HCT116 (cell line): ENCODE data around the gene DPYD. TPM values are rescaled to one million over a fixed set of nuclear protein-coding genes. Genes with fewer than 3 reads are reported as not detected.

Source experiments
- ATAC-seq: fragments of 200-7000 bp; cut with Tn5 transposase; 2 replicates; pipeline ENCODE4 v1.9.1; 2020; ENCODE audit warnings: mild to moderate bottlenecking, moderate library complexity
- BruUV-seq: library from RNA; stranded (reverse); fragments of 400-500 nt; replicated peaks from 2 replicates; lab custom pipeline; 2021; lab: Mats Ljungman, UMichigan
- CTCF ChIA-PET: fragments of 300-600 bp; sonication (Branson Sonifier 250); formaldehyde crosslinking; loops from one replicate; lab custom pipeline; 2021; ENCODE audit warnings: antibody characterized with exemption; lab: Charles Lee
- POLR2A ChIA-PET: fragments of 300-600, 350-600 bp; sonication (Branson Sonifier 250); formaldehyde crosslinking; loops from one replicate; lab custom pipeline; 2021; ENCODE audit warnings: antibody characterized with exemption; lab: Charles Lee
- RAD21 ChIA-PET, 2 experiments: fragments of 300-600 bp; sonication (Branson Sonifier 250); formaldehyde crosslinking; loops; one replicate each; lab custom pipeline; 2023; ENCODE audit warnings: low total read pairs in 2 of 2; ENCODE audit not compliant: uncharacterized antibody in 2 of 2, unreplicated experiment in 2 of 2, low non-redundant PET in 1 of 2; lab: Charles Lee
- DNase-seq: peaks from one replicate; pipeline ENCODE4 v3.0.0-alpha.2; 2010; ENCODE audit warnings: low read depth, low spot score
- H2AFZ ChIP-seq: fragments of 200-600 bp; shearing (Covaris generic), sonication (generic); 2 replicates; pipeline ENCODE4 v1.6.1; 2017; ENCODE audit warnings: low read depth, mixed run types, mixed read lengths, antibody characterized with exemption, low read length; ENCODE audit not compliant: poor library complexity, severe bottlenecking
- H3K27ac ChIP-seq: 2 replicates; pipeline ENCODE4 v1.5.1; 2012; ENCODE audit warnings: low read depth, low read length
- H3K27me3 ChIP-seq: fragments of 200-600 bp; sonication (generic); 2 replicates; pipeline ENCODE4 v1.6.1; 2016; ENCODE audit warnings: mixed run types, low read length, mixed read lengths; ENCODE audit not compliant: insufficient read depth
- H3K36me3 ChIP-seq, 2 experiments: fragments of 200-500 bp in 1 of 2; fragments of 200-600 bp in 1 of 2; sonication (Bioruptor generic) in 1 of 2; sonication (generic) in 1 of 2; 2 replicates each; pipeline versions ENCODE4 v1.5.1 to v1.6.1; 2014 to 2016; ENCODE audit warnings: low read length in 2 of 2, inconsistent platforms in 1 of 2, mixed read lengths in 1 of 2, mixed run types in 1 of 2; ENCODE audit not compliant: insufficient read depth in 2 of 2, control insufficient read depth in 1 of 2
- H3K4me1 ChIP-seq, 2 experiments: fragments of 200-600 bp in 1 of 2; sonication (generic) in 1 of 2; 2 replicates each; pipeline versions ENCODE4 v1.5.1 to v1.6.1; 2012 to 2017; ENCODE audit warnings: low read length in 2 of 2, inconsistent platforms in 1 of 2, mild to moderate bottlenecking in 1 of 2, mixed read lengths in 1 of 2, mixed run types in 1 of 2, moderate library complexity in 1 of 2; ENCODE audit not compliant: insufficient read depth in 2 of 2, control insufficient read depth in 1 of 2
- H3K4me2 ChIP-seq: fragments of 200-600 bp; sonication (generic); 2 replicates; pipeline ENCODE4 v1.6.1; 2017; ENCODE audit warnings: mixed run types, low read length, mixed read lengths
- H3K4me3 ChIP-seq, 2 experiments: fragments of 200-600 bp in 1 of 2; sonication (generic) in 1 of 2; replicated peaks in 1 of 2; 2 replicates each; pipeline ENCODE4 v1.5.1; 2011 to 2016; ENCODE audit warnings: low read length in 2 of 2, control low read depth in 1 of 2, low read depth in 1 of 2, mild to moderate bottlenecking in 1 of 2, mixed read lengths in 1 of 2, mixed run types in 1 of 2
- H3K79me2 ChIP-seq: fragments of 200-600 bp; sonication (generic); 2 replicates; pipeline ENCODE4 v1.6.1; 2017; ENCODE audit warnings: mild to moderate bottlenecking, mixed run types, low read length, moderate library complexity, mixed read lengths; ENCODE audit not compliant: insufficient read depth
- H3K9ac ChIP-seq: fragments of 200-600 bp; sonication (generic); 2 replicates; pipeline ENCODE4 v1.6.1; 2016; ENCODE audit warnings: low read length, mixed read lengths
- H3K9me2 ChIP-seq: fragments of 200-600 bp; sonication (generic), shearing (Covaris generic); 2 replicates; pipeline ENCODE4 v1.6.1; 2017; ENCODE audit warnings: mixed run types, mild to moderate bottlenecking, moderate library complexity; ENCODE audit not compliant: insufficient read depth
- H3K9me3 ChIP-seq, 2 experiments: fragments of 200-500 bp in 1 of 2; fragments of 200-600 bp in 1 of 2; sonication (Bioruptor generic) in 1 of 2; sonication (generic) in 1 of 2; 2 replicates each; pipeline ENCODE4 v1.6.1; 2014 to 2017; ENCODE audit warnings: low read length in 2 of 2, mixed read lengths in 2 of 2, inconsistent platforms in 1 of 2, low read depth in 1 of 2, mild to moderate bottlenecking in 1 of 2, mixed run types in 1 of 2, moderate library complexity in 1 of 2; ENCODE audit not compliant: control insufficient read depth in 1 of 2, insufficient read depth in 1 of 2
- H4K20me1 ChIP-seq: fragments of 200-600 bp; sonication (generic), shearing (Covaris generic); 2 replicates; pipeline ENCODE4 v1.6.1; 2017; ENCODE audit warnings: mixed run types, mild to moderate bottlenecking, moderate library complexity; ENCODE audit not compliant: insufficient read depth
- CBX3 ChIP-seq: IDR thresholded peaks from 2 replicates; pipeline ENCODE4 v1.6.1; 2012; ENCODE audit warnings: low read depth
- EGR1 ChIP-seq: IDR thresholded peaks from 2 replicates; pipeline ENCODE4 v1.6.1; 2012; ENCODE audit warnings: low read depth
- EZH2 ChIP-seq: fragments of 200-600 bp; sonication (generic); IDR thresholded peaks from 2 replicates; pipeline ENCODE4 v1.6.1; 2017; ENCODE audit warnings: antibody characterized with exemption, mixed run types
- FOSL1 ChIP-seq: IDR thresholded peaks from 2 replicates; pipeline ENCODE4 v1.6.1; 2012; ENCODE audit warnings: low read depth
- POLR2AphosphoS5 ChIP-seq: IDR thresholded peaks from 2 replicates; pipeline ENCODE4 v1.6.1; 2011; ENCODE audit warnings: mild to moderate bottlenecking, low read depth, low read length, moderate library complexity
- RAD21 ChIP-seq: IDR thresholded peaks from 2 replicates; pipeline ENCODE4 v1.6.1; 2012; ENCODE audit warnings: low read depth, mild to moderate bottlenecking
- SP1 ChIP-seq: IDR thresholded peaks from 2 replicates; pipeline ENCODE4 v1.6.1; 2012; ENCODE audit warnings: low read depth
- SRF ChIP-seq: IDR thresholded peaks from 2 replicates; pipeline ENCODE4 v1.6.1; 2012; ENCODE audit warnings: low read depth
- intact Hi-C: fragments of 100-400 bp; cut with micrococcal nuclease; formaldehyde crosslinking; loops from 2 replicates; pipeline ENCODE4 v1.10.0; 2022
- total RNA-seq: library from RNA; stranded (reverse); gene quantifications from one replicate; pipeline ENCODE4 v1.2.1, GENCODE V29; 2021; ENCODE audit not compliant: unreplicated experiment
- TF ChIP-seq, protein P1 (sequence below): IDR thresholded peaks from 2 replicates; pipeline ENCODE4 v1.6.1; 2012; ENCODE audit warnings: low read depth
- TF ChIP-seq, protein P2 (sequence below): IDR thresholded peaks from 2 replicates; pipeline ENCODE4 v1.6.1; 2011; ENCODE audit warnings: mild to moderate bottlenecking, low read length, moderate library complexity; ENCODE audit not compliant: insufficient replicate concordance; ENCODE audit errors: extremely low read depth

DPYD gene
- total RNA-seq, 1 experiment from 2014 or later = 1.7 TPM

DNA sequence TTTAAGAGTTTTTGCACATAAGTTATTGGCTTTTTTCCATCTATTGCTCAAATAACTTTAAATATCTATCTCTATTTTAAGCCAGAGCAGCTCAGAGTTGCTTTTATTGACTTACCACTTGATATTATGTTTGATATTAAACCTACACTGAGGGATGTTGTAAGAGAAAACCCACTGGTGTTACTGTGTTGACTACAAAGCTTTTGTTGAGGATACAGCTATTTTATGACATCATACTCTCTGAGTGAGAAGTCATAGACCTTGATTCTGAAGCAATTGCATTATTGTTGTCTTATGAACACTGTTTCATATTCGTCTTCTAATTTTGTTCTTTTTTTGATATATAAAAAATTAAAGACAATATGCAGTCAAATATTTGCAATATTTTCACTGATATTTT lies 638.9 kb downstream of the DPYD start:
- Histone ChIP-seq H4K20me1 (no peaks in the 10 kb centered on the region), H3K4me3 (no peak overlapping the region), H3K27me3 (no peaks in the 10 kb centered on the region), H3K9me2 (no peaks in the 10 kb centered on the region), H3K9ac (no peak overlapping the region), H3K36me3 (no peaks in the 10 kb centered on the region), H3K79me2 (no peaks in the 10 kb centered on the region)
- ChIA-PET POLR2A (no interaction called here), RAD21 (no interaction called here), CTCF (no interaction called here)
- no TSS peak for BruUV-seq
- ATAC-seq = no peak
- DNase-seq = no peak
- intact Hi-C loops = no loop called here
- TF ChIP-seq, protein P1, sequence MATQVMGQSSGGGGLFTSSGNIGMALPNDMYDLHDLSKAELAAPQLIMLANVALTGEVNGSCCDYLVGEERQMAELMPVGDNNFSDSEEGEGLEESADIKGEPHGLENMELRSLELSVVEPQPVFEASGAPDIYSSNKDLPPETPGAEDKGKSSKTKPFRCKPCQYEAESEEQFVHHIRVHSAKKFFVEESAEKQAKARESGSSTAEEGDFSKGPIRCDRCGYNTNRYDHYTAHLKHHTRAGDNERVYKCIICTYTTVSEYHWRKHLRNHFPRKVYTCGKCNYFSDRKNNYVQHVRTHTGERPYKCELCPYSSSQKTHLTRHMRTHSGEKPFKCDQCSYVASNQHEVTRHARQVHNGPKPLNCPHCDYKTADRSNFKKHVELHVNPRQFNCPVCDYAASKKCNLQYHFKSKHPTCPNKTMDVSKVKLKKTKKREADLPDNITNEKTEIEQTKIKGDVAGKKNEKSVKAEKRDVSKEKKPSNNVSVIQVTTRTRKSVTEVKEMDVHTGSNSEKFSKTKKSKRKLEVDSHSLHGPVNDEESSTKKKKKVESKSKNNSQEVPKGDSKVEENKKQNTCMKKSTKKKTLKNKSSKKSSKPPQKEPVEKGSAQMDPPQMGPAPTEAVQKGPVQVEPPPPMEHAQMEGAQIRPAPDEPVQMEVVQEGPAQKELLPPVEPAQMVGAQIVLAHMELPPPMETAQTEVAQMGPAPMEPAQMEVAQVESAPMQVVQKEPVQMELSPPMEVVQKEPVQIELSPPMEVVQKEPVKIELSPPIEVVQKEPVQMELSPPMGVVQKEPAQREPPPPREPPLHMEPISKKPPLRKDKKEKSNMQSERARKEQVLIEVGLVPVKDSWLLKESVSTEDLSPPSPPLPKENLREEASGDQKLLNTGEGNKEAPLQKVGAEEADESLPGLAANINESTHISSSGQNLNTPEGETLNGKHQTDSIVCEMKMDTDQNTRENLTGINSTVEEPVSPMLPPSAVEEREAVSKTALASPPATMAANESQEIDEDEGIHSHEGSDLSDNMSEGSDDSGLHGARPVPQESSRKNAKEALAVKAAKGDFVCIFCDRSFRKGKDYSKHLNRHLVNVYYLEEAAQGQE = no peak
- TF ChIP-seq POLR2AphosphoS5 (no peak), CBX3 (no peak), EZH2 (no peak), FOSL1 (no peak), EGR1 (no peak), SRF (no peak), RAD21 (no peak), SP1 (no peak)
- TF ChIP-seq, protein P2, sequence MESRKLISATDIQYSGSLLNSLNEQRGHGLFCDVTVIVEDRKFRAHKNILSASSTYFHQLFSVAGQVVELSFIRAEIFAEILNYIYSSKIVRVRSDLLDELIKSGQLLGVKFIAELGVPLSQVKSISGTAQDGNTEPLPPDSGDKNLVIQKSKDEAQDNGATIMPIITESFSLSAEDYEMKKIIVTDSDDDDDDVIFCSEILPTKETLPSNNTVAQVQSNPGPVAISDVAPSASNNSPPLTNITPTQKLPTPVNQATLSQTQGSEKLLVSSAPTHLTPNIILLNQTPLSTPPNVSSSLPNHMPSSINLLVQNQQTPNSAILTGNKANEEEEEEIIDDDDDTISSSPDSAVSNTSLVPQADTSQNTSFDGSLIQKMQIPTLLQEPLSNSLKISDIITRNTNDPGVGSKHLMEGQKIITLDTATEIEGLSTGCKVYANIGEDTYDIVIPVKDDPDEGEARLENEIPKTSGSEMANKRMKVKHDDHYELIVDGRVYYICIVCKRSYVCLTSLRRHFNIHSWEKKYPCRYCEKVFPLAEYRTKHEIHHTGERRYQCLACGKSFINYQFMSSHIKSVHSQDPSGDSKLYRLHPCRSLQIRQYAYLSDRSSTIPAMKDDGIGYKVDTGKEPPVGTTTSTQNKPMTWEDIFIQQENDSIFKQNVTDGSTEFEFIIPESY = no peak
- TF ChIP-seq, all 23 proteins: peak for 0
- Histone ChIP-seq H3K4me2 (no peak overlapping the region), H3K27ac (no peak overlapping the region), H2AFZ (no peak overlapping the region), H3K9me3 (no peaks in the 10 kb centered on the region), H3K4me1 (peaks cover 10 to 22% of the 10 kb centered on the region in 2 experiments; a peak in 3 of 4 replicates)
